Stimulated activated CD4-positive, alpha-beta T cell treated with anti-CD3 and anti-CD28 coated beads, Interleukin-12 subunit alpha, Interleukin-12 subunit beta, amount 100 ng/mL, for 24 hours (primary cell): ENCODE results near the gene KRTAP4-4.

Experiments used
- DNase-seq, 2 experiments: peaks; one replicate each; pipeline ENCODE4 v3.0.0-alpha.2; 2020; ENCODE audit warnings: low read depth in 2 of 2

KRTAP4-4 gene

DNA sequence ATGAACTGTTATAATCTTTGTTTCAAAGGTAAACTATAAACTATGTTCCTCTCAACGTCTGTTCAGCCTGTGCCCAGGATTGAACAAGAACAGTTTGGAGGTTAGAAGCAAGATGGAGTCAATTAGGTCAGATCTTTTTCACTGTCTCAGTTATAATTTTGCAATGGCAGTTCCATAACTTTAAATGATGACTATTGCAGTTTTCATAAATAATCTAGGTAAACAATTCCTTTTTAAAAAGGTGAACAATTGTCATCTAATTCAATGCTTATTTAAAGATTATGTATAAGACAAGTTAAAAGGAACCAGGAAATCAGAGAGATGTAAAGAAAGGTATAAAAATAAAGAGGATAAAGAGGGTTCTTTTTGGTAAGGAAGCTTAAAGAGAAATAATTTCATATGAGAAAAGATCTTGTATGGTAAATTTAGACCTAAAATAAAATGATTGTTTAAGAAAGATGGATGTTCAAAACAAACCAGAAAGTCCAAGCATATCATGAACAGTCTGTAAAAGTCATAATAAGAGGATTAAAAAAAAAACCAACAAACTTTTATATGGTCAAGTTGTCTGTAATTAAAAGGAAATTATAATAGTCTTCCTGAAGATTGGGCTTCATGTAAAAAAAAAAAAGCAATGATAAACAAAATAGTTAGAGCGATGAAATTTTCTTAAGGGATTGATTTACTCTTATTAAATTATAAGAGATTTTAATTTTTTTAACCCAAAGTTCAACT lies 49.2 kb downstream of the KRTAP4-4 start:
- DNase-seq: no peak
